SK-N-MC (cell line): Measurements from ENCODE around the gene SLC46A1.

Experiments
- DNase-seq: peaks from one replicate; pipeline ENCODE4 v3.0.0-alpha.2; 2011; ENCODE audit warnings: low read depth, low spot score
- H3K27ac ChIP-seq: fragments of 200-600 bp; sonication (generic); 2 replicates; pipeline ENCODE4 v1.5.1; 2016; ENCODE audit warnings: mixed run types
- H3K36me3 ChIP-seq: fragments of 200-600 bp; sonication (generic); 2 replicates; pipeline ENCODE4 v1.6.1; 2017; ENCODE audit warnings: antibody characterized with exemption, low read length, mixed read lengths; ENCODE audit not compliant: insufficient read depth
- H3K4me3 ChIP-seq: fragments of 200-600 bp; sonication (generic); 2 replicates; pipeline ENCODE4 v1.5.1; 2016
- H3K9ac ChIP-seq: fragments of 200-600 bp; sonication (generic); 2 replicates; pipeline ENCODE4 v1.8.0; 2017; ENCODE audit warnings: mixed run types, mixed read lengths; ENCODE audit not compliant: insufficient read length
- H3K9me3 ChIP-seq: fragments of 200-600 bp; sonication (generic); 2 replicates; pipeline ENCODE4 v1.6.1; 2017; ENCODE audit warnings: low read depth, mild to moderate bottlenecking, antibody characterized with exemption, low read length, moderate library complexity, mixed read lengths
- EZH2 ChIP-seq: fragments of 200-600 bp; sonication (generic); IDR thresholded peaks from one replicate; pipeline ENCODE4 v1.6.1; 2017; ENCODE audit warnings: antibody characterized with exemption
- FOXP2 ChIP-seq: optimal IDR thresholded peaks from 2 replicates; pipeline ENCODE3; 2011; ENCODE audit warnings: mild to moderate bottlenecking, moderate library complexity; ENCODE audit not compliant: insufficient read depth; ENCODE audit errors: extremely low read length, control extremely low read depth
- POLR2AphosphoS5 ChIP-seq: IDR thresholded peaks from 2 replicates; pipeline ENCODE4 v1.6.1; 2012; ENCODE audit warnings: mild to moderate bottlenecking, low read depth, low read length, borderline replicate concordance

The SLC46A1 gene

DNA sequence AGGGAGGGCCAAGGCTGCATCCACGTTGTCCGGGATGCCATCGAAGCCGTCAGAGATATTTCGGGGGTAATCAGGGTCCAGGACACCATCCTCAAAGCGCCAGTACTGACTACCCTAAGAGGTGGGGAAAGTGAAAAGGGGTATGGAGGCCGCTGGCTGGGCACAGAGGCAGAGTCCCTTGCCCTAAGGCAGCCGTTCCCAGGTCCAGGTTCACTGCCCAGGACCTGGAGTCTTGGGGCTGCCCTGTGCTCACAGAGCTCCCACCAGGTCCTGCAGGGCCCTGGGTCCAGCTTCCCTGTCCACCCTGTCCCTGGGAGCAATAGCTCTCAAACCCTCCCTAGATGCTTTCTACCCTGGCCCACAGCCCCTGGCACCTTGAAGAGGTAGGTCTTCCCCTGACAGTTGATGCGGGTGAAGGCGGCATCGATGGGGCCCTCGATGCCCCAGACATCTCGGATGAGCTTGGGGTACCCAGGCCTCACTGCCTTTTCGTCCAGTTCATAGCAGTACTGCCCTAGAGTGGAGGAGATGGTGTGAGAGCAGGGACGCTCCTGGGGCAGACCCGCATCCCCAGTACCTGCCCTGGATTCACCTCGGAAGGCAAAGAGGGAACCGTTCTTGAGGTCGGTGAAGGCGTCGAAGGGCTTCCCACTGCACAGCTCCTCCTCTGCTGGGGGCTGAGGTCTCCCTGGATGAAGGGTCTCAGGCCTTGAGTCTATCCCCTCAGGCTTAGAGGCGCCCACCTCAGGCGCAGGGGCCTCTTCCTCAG is 36.9 kb downstream of the SLC46A1 start:
- no peaks in the 10 kb centered on the region for H3K9me3 ChIP-seq
- TF ChIP-seq EZH2 = no peak
- no peak for TF ChIP-seq FOXP2
- no peak for TF ChIP-seq POLR2AphosphoS5
- no peak overlapping the region for H3K9ac ChIP-seq
- H3K4me3 ChIP-seq = no peak overlapping the region
- no peaks in the 10 kb centered on the region for H3K36me3 ChIP-seq
- DNase-seq = no peak
- H3K27ac ChIP-seq = no peak overlapping the region

- Histone ChIP-seq H3K36me3 (peaks cover 2% of the 10 kb centered on the region; the same call in 1 of the 2 replicates), H3K9me3 (no peaks in the 10 kb centered on the region), H3K27ac (no peak overlapping the region), H3K4me3 (no peak overlapping the region), H3K9ac (no peak overlapping the region)
- TF ChIP-seq POLR2AphosphoS5 (no peak), EZH2 (no peak), FOXP2 (no peak)
- DNase-seq = no peak
These were observed 37.6 kb downstream of the SLC46A1 start for GRCh38 chr17:28368306-28368831.

DNA sequence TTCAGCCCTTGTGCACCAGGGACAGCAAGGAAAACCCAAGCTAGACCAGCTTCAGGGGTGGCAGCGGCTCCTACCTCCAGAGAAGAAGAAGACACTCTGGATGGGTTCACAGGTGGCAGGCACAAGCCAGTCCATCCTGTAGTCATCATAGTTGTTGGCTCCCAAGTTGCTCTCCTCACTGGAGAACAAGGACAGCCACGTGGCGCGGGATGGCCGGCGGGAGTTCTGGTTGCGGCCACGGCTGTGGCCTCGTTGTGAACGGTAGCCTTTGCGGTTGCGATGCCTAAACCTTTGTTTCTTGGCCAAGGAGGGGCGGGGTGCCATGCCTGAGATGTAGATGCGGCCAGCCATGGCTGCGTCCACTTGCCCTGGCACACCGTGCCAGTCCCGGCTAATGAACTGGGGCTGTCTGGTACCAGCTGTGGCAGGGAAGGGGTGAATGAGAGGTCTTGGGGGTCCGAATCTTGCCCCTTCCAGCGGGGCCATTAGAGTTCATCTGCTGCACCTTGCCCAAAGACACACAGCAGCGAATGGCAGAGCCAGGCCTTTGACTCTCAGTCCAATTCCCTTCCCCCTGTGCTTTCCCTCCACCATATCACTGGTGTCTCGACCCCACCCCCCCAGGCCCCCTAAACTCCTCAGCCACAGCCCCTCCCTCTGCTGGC is 38.2 kb downstream of the SLC46A1 start:
- no peak overlapping the region for H3K4me3 ChIP-seq
- DNase-seq = no peak
- H3K9me3 ChIP-seq = no peaks in the 10 kb centered on the region
- H3K27ac ChIP-seq = no peak overlapping the region
- TF ChIP-seq EZH2 = no peak
- no peak for TF ChIP-seq FOXP2
- no peak for TF ChIP-seq POLR2AphosphoS5
- no peak overlapping the region for H3K9ac ChIP-seq
- peaks cover 2% of the 10 kb centered on the region; the same call in 1 of the 2 replicates for H3K36me3 ChIP-seq

DNA sequence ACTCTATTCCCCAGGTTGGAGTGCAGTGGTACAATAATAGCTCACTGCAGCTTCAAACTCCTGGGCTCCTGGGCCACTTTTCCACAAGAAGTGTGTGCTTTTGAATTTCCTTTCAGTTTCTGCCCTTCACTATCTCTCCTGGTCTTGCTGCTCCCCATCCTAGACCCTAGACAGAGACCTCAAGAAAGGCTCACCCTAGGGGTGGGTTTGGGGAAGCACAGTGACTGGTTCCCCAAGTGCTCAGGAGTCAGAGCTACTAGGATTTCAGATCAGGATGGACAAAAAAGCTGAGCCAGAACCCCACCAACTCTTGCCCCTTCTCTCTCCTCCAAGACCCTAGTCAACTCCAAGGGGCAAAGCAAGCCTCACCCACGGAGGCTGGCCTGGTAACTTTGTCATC is 39.4 kb downstream of the SLC46A1 start:
- no peak overlapping the region for H3K9ac ChIP-seq
- no peak overlapping the region for H3K27ac ChIP-seq
- peaks cover 4% of the 10 kb centered on the region; the same call in 1 of the 2 replicates for H3K36me3 ChIP-seq
- TF ChIP-seq POLR2AphosphoS5 (no peak), FOXP2 (no peak), EZH2 (no peak)
- no peaks in the 10 kb centered on the region for H3K9me3 ChIP-seq
- no peak overlapping the region for H3K4me3 ChIP-seq
- no peak for DNase-seq

DNA sequence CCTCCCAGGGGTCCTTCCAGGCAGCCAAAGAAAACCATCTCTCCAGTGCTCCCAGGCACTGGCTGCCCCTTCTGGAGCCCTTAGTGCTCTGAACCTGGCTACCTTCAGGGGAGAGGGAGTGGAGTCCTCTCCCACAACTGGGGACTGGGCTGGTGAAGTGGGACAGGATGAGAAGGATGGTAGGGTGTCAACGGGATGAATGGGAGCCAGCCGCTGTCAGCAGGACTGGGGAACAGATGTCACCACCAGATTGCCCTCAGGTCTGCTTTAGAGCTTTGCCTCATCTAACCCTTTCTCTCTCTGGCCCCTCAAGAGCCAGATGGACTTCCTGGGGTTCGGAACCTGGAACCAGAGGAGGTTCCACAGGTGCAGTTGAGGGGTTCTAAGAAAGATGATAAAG is 40.5 kb downstream of the SLC46A1 start:
- Histone ChIP-seq H3K4me3 (no peak overlapping the region), H3K9me3 (no peaks in the 10 kb centered on the region), H3K36me3 (peaks cover 15% of the 10 kb centered on the region), H3K9ac (no peak overlapping the region), H3K27ac (no peak overlapping the region)
- no peak for DNase-seq
- TF ChIP-seq POLR2AphosphoS5 (no peak), FOXP2 (no peak), EZH2 (no peak)

GRCh38 chr17:28364665-28365363 is 41.2 kb downstream of the SLC46A1 start, which contains the start of gene SEBOX:
TSS of gene SEBOX (minus strand) at chr17:28365199. CDS start at chr17:28365151, 48 bp downstream.
- H3K27ac ChIP-seq = no peak within 1 kb of the TSS
- DNase-seq = no peak
- H3K36me3 ChIP-seq = peaks cover 21% of the 10 kb centered on the region
- no peaks in the 10 kb centered on the region for H3K9me3 ChIP-seq
- no peak within 1 kb of the TSS for H3K9ac ChIP-seq
- no peak within 1 kb of the TSS for H3K4me3 ChIP-seq
- no peak for TF ChIP-seq POLR2AphosphoS5

DNA sequence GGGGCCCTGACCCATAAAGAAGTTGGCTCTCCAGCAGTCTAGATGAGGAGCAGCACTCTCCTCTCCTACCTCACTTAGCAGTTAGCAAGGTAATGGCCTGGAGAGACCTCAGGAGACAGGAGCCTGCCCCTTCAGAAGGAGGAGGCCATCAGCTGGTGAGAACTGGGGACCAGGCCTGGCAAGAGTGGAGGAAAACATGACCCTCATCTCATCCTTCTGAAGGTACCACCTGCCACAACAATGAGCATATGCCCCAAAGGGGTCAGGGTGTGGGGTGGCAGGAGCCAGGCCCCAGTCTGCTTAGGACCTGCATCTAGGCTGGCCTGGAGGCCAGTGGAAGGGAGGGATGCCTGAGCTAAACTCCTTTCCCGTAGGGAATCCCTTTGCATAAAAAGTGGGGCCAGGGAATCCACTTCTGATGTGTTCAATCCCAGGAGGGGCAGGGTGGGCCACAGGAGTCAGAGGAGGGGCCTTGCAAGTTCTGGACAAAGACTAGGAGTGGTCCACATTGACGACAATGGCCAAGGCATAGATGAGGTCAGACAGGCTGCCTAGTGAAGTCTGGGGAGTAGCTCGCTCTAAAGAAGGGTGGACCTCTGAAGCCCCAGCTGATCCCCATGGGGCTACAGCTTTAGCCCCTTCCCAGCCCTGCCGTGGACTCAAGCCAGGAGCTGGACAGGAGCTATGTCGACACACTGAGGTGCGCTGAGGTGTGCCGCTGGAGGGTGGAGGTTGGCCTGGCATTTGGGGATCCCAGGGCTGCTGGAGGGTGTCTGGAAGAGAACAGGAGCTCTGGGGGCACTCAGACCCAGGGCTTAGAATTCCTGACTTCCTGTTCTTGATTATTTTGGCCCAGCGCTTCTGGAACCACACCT is 42.0 kb downstream of the SLC46A1 start:
- no peak overlapping the region for H3K9ac ChIP-seq
- no peaks in the 10 kb centered on the region for H3K9me3 ChIP-seq
- no peak for DNase-seq
- H3K36me3 ChIP-seq = peaks cover 27% of the 10 kb centered on the region
- H3K4me3 ChIP-seq = no peak overlapping the region
- no peak overlapping the region for H3K27ac ChIP-seq
- TF ChIP-seq POLR2AphosphoS5 (no peak), FOXP2 (no peak), EZH2 (no peak)
